PFSK-1 (cell line): ENCODE measurements around the gene PHLDA3.

Experiments used
- FOXP2 ChIP-seq: optimal IDR thresholded peaks from 2 replicates; pipeline ENCODE3; 2011; ENCODE audit warnings: borderline replicate concordance, control low read depth, inconsistent platforms; ENCODE audit not compliant: insufficient read depth; ENCODE audit errors: extremely low read length, extremely low read depth
- POLR2AphosphoS5 ChIP-seq: IDR thresholded peaks from 2 replicates; pipeline ENCODE4 v1.6.1; 2012; ENCODE audit warnings: low read depth, mild to moderate bottlenecking, control low read depth, low read length, moderate library complexity
- SIN3A ChIP-seq: IDR thresholded peaks from 2 replicates; pipeline ENCODE4 v1.6.1; 2012; ENCODE audit warnings: mild to moderate bottlenecking, low read length, moderate library complexity, borderline replicate concordance; ENCODE audit not compliant: insufficient read depth
- TAF1 ChIP-seq: IDR thresholded peaks from 2 replicates; pipeline ENCODE4 v1.6.1; 2012; ENCODE audit warnings: low read length, control low read depth, borderline replicate concordance; ENCODE audit not compliant: insufficient read depth
- TF ChIP-seq, protein P1 (sequence below), 2 experiments: IDR thresholded peaks; 2 replicates each; pipeline versions ENCODE4 v1.6.1 to v1.8.0; 2011 to 2012; ENCODE audit warnings: low read depth in 2 of 2, low read length in 2 of 2, control low read depth in 1 of 2, inconsistent platforms in 1 of 2, mild to moderate bottlenecking in 1 of 2, moderate library complexity in 1 of 2; ENCODE audit not compliant: insufficient read depth in 1 of 2

GRCh38 chr1:201459775-201460174 is 9.2 kb downstream of the PHLDA3 start:
- TF ChIP-seq, protein P1, sequence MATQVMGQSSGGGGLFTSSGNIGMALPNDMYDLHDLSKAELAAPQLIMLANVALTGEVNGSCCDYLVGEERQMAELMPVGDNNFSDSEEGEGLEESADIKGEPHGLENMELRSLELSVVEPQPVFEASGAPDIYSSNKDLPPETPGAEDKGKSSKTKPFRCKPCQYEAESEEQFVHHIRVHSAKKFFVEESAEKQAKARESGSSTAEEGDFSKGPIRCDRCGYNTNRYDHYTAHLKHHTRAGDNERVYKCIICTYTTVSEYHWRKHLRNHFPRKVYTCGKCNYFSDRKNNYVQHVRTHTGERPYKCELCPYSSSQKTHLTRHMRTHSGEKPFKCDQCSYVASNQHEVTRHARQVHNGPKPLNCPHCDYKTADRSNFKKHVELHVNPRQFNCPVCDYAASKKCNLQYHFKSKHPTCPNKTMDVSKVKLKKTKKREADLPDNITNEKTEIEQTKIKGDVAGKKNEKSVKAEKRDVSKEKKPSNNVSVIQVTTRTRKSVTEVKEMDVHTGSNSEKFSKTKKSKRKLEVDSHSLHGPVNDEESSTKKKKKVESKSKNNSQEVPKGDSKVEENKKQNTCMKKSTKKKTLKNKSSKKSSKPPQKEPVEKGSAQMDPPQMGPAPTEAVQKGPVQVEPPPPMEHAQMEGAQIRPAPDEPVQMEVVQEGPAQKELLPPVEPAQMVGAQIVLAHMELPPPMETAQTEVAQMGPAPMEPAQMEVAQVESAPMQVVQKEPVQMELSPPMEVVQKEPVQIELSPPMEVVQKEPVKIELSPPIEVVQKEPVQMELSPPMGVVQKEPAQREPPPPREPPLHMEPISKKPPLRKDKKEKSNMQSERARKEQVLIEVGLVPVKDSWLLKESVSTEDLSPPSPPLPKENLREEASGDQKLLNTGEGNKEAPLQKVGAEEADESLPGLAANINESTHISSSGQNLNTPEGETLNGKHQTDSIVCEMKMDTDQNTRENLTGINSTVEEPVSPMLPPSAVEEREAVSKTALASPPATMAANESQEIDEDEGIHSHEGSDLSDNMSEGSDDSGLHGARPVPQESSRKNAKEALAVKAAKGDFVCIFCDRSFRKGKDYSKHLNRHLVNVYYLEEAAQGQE (IDR thresholded peaks at IDR 0.05; ENCODE audit: insufficient read depth in 1 of 2, low read depth in 2 of 2, low read length in 2 of 2) = no peak
- TF ChIP-seq TAF1 (no peak), POLR2AphosphoS5 (no peak), SIN3A (no peak), FOXP2 (no peak)
